K562 (cell line): ENCODE measurements around the gene DHRS13. TPM values are rescaled to one million over a fixed set of nuclear protein-coding genes. Genes with fewer than 3 reads are reported as not detected.

Experiments
- ATAC-seq: fragments of 200-7000 bp; cut with Tn5 transposase; 3 replicates; pipeline ENCODE4 v1.9.1; 2020; ENCODE audit warnings: moderate library complexity
- BruUV-seq: library from RNA; stranded (reverse); fragments of 400-500 nt; replicated peaks from 2 replicates; lab custom pipeline; 2021; lab: Mats Ljungman, UMichigan
- CTCF ChIA-PET: fragments of 300-600 bp; formaldehyde crosslinking; extraction: SDS; loops from one replicate; lab custom pipeline; 2021; ENCODE audit warnings: low intra/inter-chr PET ratio; lab: Yijun Ruan, JAX
- POLR2A ChIA-PET: fragments of 300-600, 350-650 bp; sonication (Branson Sonifier 250); formaldehyde crosslinking; extraction: SDS; loops from one replicate; lab custom pipeline; 2021; ENCODE audit warnings: antibody characterized with exemption, inconsistent platforms; lab: Yijun Ruan, JAX
- DNase-seq, 4 experiments: peaks; one replicate each; pipeline versions ENCODE4 v3.0.0 to v3.0.0-alpha.2; 2011 to 2018; ENCODE audit warnings: low spot score in 3 of 4, mixed read lengths in 3 of 4; ENCODE audit errors: extremely low read depth in 1 of 4
- FAIRE-seq: peaks from 2 replicates; lab custom pipeline; 2011; peaks lifted over from hg19 to GRCh38; lab: Jason Lieb, UNC
- H2AFZ ChIP-seq: 2 replicates; pipeline ENCODE4 v1.6.0; 2011; ENCODE audit warnings: low read depth, low read length, control low read depth, inconsistent platforms
- H3K27ac ChIP-seq: fragments of 200-600 bp; 3 replicates; pipeline ENCODE4 v1.8.0; 2011; ENCODE audit warnings: low read depth, mild to moderate bottlenecking, control low read depth, inconsistent platforms, low read length, moderate library complexity, mixed read lengths; ENCODE audit errors: extremely low read depth
- H3K27me3 ChIP-seq, 2 experiments: fragments of 300-600 bp in 1 of 2; 2 replicates in 1 of 2; 3 replicates in 1 of 2; pipeline versions ENCODE4 v1.6.0 to v1.8.0; 2011; ENCODE audit warnings: inconsistent platforms in 2 of 2, low read length in 2 of 2, mild to moderate bottlenecking in 1 of 2, mixed read lengths in 1 of 2, moderate library complexity in 1 of 2; ENCODE audit not compliant: control insufficient read depth in 2 of 2, insufficient read depth in 2 of 2
- H3K36me3 ChIP-seq: fragments of 300-600 bp; 3 replicates; pipeline ENCODE4 v1.8.0; 2011; ENCODE audit warnings: mild to moderate bottlenecking, low read length, inconsistent platforms; ENCODE audit not compliant: control insufficient read depth, insufficient read depth
- H3K4me1 ChIP-seq, 2 experiments: fragments of 200-600 bp in 1 of 2; replicated peaks in 1 of 2; 2 replicates in 1 of 2; 3 replicates in 1 of 2; pipeline versions ENCODE4 v1.5.1 to v1.8.0; 2011; ENCODE audit warnings: inconsistent platforms in 2 of 2, low read length in 2 of 2, mild to moderate bottlenecking in 1 of 2, mixed read lengths in 1 of 2, moderate library complexity in 1 of 2; ENCODE audit not compliant: control insufficient read depth in 2 of 2, insufficient read depth in 2 of 2
- H3K4me2 ChIP-seq: 2 replicates; pipeline ENCODE4 v1.6.1; 2011; ENCODE audit warnings: low read length, control low read depth, inconsistent platforms, mixed read lengths; ENCODE audit not compliant: insufficient read depth
- H3K4me3 ChIP-seq: fragments of 200-600 bp; sonication (generic), shearing (Covaris generic); 2 replicates; pipeline ENCODE4 v1.5.1; 2016; ENCODE audit warnings: control low read depth, inconsistent platforms
- H3K79me2 ChIP-seq: fragments of 200-600 bp; 3 replicates; pipeline ENCODE4 v1.8.0; 2011; ENCODE audit warnings: low read length, inconsistent platforms; ENCODE audit not compliant: control insufficient read depth, insufficient read depth
- H3K9ac ChIP-seq, 2 experiments: 2 replicates each; pipeline versions ENCODE4 v1.6.0 to v1.6.1; 2011; ENCODE audit warnings: low read depth in 2 of 2, low read length in 2 of 2, control low read depth in 1 of 2, inconsistent platforms in 1 of 2, mild to moderate bottlenecking in 1 of 2, mixed read lengths in 1 of 2; ENCODE audit not compliant: insufficient read depth in 1 of 2
- H3K9me1 ChIP-seq: one replicate; pipeline ENCODE4 v1.6.0; 2011; ENCODE audit warnings: inconsistent platforms, mild to moderate bottlenecking, low read length, moderate library complexity; ENCODE audit not compliant: control insufficient read depth, insufficient read depth
- H3K9me3 ChIP-seq: replicated peaks from 2 replicates; pipeline ENCODE4 v1.5.1; 2011; ENCODE audit warnings: low read depth, low read length, inconsistent platforms; ENCODE audit not compliant: control insufficient read depth, insufficient read depth
- H4K20me1 ChIP-seq: replicated peaks from 2 replicates; pipeline ENCODE4 v1.6.1; 2011; ENCODE audit warnings: low read length, inconsistent platforms, mixed read lengths; ENCODE audit not compliant: control insufficient read depth, insufficient read depth
- NFIC ChIP-seq: fragments of 450-650 bp; IDR thresholded peaks from 2 replicates; pipeline ENCODE4 v1.6.1; 2017; ENCODE audit warnings: mild to moderate bottlenecking, inconsistent platforms
- POLR2G ChIP-seq: fragments of 200-400 bp; formaldehyde crosslinking; IDR thresholded peaks from 2 replicates; pipeline ENCODE4 v1.6.1; 2017; ENCODE audit warnings: low read depth, mild to moderate bottlenecking, antibody characterized with exemption, low read length, moderate library complexity
- ZNF263 ChIP-seq: sonication (generic); formaldehyde crosslinking; IDR thresholded peaks from 2 replicates; pipeline ENCODE4 v1.8.0; 2022; ENCODE audit warnings: mild to moderate bottlenecking, missing genetic modification reagents, borderline replicate concordance
- WGBS: fragments of 100-300 bp; shearing (Covaris generic); methylation state at CpG from one replicate; pipeline ENCODE4 v1.1.6; 2016; ENCODE audit warnings: low coverage, mixed read lengths; ENCODE audit not compliant: insufficient coverage; ENCODE audit errors: missing lambda C conversion rate; 5-methylcytosine and 5-hydroxymethylcytosine counted together
- in situ Hi-C: fragments of 300-500 bp; cut with MboI; formaldehyde crosslinking; loops from 4 replicates; pipeline ENCODE4 v1.15.0; 2018; ENCODE audit warnings: inconsistent platforms, mixed read lengths
- intact Hi-C: fragments of 100-400 bp; cut with micrococcal nuclease; formaldehyde crosslinking; loops from 2 replicates; pipeline ENCODE4 v1.14.2; 2022
- polyA plus RNA-seq, 8 experiments: library from polyadenylated mRNA; depleted of rRNA in 4 of 8; stranded (reverse) in 5 of 8; unstranded in 3 of 8; fragments of >200 nt; fragmentation: Nextera tagmentation in 2 of 8; fragmentation: Illumina TruSeq in 1 of 8; extraction: Ambion mirVana in 2 of 8; extraction: Trizol in 1 of 8; gene quantifications; 2 replicates each; pipeline versions ENCODE4 v1.2.1 to v1.2.3, GENCODE V29; 2011 to 2014; ENCODE audit warnings: inconsistent platforms in 1 of 8, missing spikeins in 1 of 8
- total RNA-seq, 7 experiments: library from RNA; depleted of rRNA in 6 of 7; stranded (reverse); fragments of >200 nt in 6 of 7; fragmentation: Illumina TruSeq in 2 of 7; extraction: Trizol in 2 of 7; gene quantifications; 2 replicates each; pipeline versions ENCODE4 v1.2.1 to v1.2.3, GENCODE V29; 2011 to 2021; ENCODE audit warnings: low replicate concordance in 1 of 7
- TF ChIP-seq, protein P1 (sequence below): sonication (generic); formaldehyde crosslinking; IDR thresholded peaks from 2 replicates; pipeline ENCODE4 v1.8.1; 2023; ENCODE audit warnings: mild to moderate bottlenecking, missing genetic modification reagents

Gene DHRS13
- total and polyA plus RNA-seq, 9 of the 15 experiments (the other 6 are each of a cell fraction or from before 2014, with no cell fraction given): 0.32 to 52.3 (median 34.3) TPM; not detected in 1

DNA sequence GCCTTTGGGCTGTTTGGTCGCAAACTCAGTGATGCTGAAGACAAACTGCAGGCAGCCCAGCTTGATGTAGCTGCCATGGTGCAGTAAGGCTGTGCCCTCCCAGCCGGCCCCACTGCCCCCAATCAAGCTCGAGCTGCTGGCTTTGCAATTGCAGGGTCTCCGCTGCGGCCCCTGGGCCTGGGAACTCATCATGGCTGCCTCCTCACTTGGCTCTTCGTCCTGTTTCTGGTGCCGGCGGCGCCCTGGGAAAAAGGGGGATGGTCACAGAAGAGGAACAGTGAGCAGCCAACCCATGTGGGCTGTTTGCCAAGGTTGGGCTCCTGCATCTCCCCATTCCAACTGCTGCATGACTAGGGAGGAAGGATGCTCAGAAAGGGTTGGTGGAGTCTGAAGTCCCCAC, 3.4 kb upstream of the DHRS13 start:
- Histone ChIP-seq H3K4me1 (peaks cover 62 to 66% of the 10 kb centered on the region in 2 experiments), H3K9ac (peak overlapping the region in 1 of 2 experiments; percentile 67; a peak in 2 of 4 replicates), H3K4me3 (no peak overlapping the region), H4K20me1 (0 out of 2 replicates have a peak, but pooled peaks cover 6% of the 10 kb centered on the region), H3K27me3 (no peaks in the 10 kb centered on the region)
- 81% methylated on average over 9 of the region's 9 CpGs for WGBS
- intact Hi-C loops (loop anchor here (10.0 kb wide), 1 partner anchor 311 kb away; the partner anchor contains the start of gene SPAG5), in situ Hi-C loops (no loop called here)
- no TSS peak for BruUV-seq
- FAIRE-seq (no peak), DNase-seq (peak in 1 of 4 experiments; percentile 26), ATAC-seq (no peak)
- peak; percentile 48; the same call in 1 of the 2 replicates for TF ChIP-seq NFIC
- TF ChIP-seq POLR2G: peak; percentile 64
- TF ChIP-seq, protein P1, sequence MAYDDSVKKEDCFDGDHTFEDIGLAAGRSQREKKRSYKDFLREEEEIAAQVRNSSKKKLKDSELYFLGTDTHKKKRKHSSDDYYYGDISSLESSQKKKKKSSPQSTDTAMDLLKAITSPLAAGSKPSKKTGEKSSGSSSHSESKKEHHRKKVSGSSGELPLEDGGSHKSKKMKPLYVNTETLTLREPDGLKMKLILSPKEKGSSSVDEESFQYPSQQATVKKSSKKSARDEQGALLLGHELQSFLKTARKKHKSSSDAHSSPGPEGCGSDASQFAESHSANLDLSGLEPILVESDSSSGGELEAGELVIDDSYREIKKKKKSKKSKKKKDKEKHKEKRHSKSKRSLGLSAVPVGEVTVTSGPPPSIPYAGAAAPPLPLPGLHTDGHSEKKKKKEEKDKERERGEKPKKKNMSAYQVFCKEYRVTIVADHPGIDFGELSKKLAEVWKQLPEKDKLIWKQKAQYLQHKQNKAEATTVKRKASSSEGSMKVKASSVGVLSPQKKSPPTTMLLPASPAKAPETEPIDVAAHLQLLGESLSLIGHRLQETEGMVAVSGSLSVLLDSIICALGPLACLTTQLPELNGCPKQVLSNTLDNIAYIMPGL (CRISPR knock-in tag): 0 out of 2 replicates have a peak, but pooled peaks have one; percentile 22
- TF ChIP-seq ZNF263 (CRISPR knock-in tag): no peak
- TF ChIP-seq, all 486 proteins: peak for 3
- H2AFZ ChIP-seq: no peak overlapping the region
- ChIA-PET POLR2A (interaction anchor here (0.6 to 1.5 kb wide), 3 partner anchors 8 to 349 kb away, joined by 3 to 7 read pairs (median 3); partner anchors contain the start of gene FLOT2), CTCF (no interaction called here)
- no peaks in the 10 kb centered on the region for H3K9me3 ChIP-seq
- no peaks in the 10 kb centered on the region for H3K9me1 ChIP-seq
- H3K4me2 ChIP-seq: peak overlapping the region; percentile 71; the same call in 1 of the 2 replicates
- H3K27ac ChIP-seq: no peak overlapping the region
- H3K79me2 ChIP-seq: peaks cover 20% of the 10 kb centered on the region
- peaks cover 62% of the 10 kb centered on the region for H3K36me3 ChIP-seq
